DND-41 (cell line): ENCODE results near the gene RASGEF1B.

Experiments used
- CTCF ChIP-seq: IDR thresholded peaks from 2 replicates; pipeline ENCODE4 v1.5.1; 2012; ENCODE audit warnings: borderline replicate concordance, low read length, moderate library complexity, mild to moderate bottlenecking; ENCODE audit not compliant: poor library complexity, severe bottlenecking; ENCODE audit errors: extremely low read depth
- EZH2 ChIP-seq: IDR thresholded peaks from 3 replicates; pipeline ENCODE4 v1.6.1; 2012; ENCODE audit warnings: borderline replicate concordance, low read depth, mild to moderate bottlenecking, moderate library complexity, low read length, inconsistent platforms; ENCODE audit not compliant: severe bottlenecking

- TF ChIP-seq EZH2 = no peak
- TF ChIP-seq CTCF = no peak
These were observed 82.0 kb downstream of the RASGEF1B start for GRCh38 chr4:81389720-81390119.
